B cell (primary cell): ENCODE data around the gene IFT52. TPM values are rescaled to one million over a fixed set of nuclear protein-coding genes. Genes with fewer than 3 reads are reported as not detected.

Experiments used
- ATAC-seq: fragments of 200-7000 bp; cut with Tn5 transposase; one replicate; pipeline ENCODE4 v1.10.0; 2021; ENCODE audit warnings: low read depth, mild to moderate bottlenecking, moderate number of reproducible peaks, moderate library complexity
- CTCF ChIA-PET: fragments of 350-600 bp; sonication (Branson Sonifier 250); formaldehyde crosslinking; loops from one replicate; lab custom pipeline; 2021; ENCODE audit warnings: antibody characterized with exemption, inconsistent platforms; lab: Charles Lee
- POLR2A ChIA-PET: fragments of 350-600 bp; sonication (Branson Sonifier 250); formaldehyde crosslinking; loops from one replicate; lab custom pipeline; 2021; ENCODE audit warnings: antibody characterized with exemption; lab: Charles Lee
- DNase-seq: peaks from one replicate; pipeline ENCODE4 v3.0.0; 2013
- H2AFZ ChIP-seq: 2 replicates; pipeline ENCODE4 v1.6.1; 2012; ENCODE audit warnings: mild to moderate bottlenecking, low read depth, low read length; ENCODE audit not compliant: insufficient read depth, poor library complexity, severe bottlenecking
- H3K27ac ChIP-seq, 2 donors: 1 replicate in 1 of 2; 2 replicates in 1 of 2; pipeline ENCODE4 v1.5.1; 2012 to 2013; ENCODE audit warnings: low read length in 2 of 2, mild to moderate bottlenecking in 2 of 2, moderate library complexity in 1 of 2
- H3K27me3 ChIP-seq, 4 experiments: fragments of 200-600 bp in 1 of 4; sonication (generic) in 1 of 4; replicated peaks in 1 of 4; 1 replicate in 2 of 4; 2 replicates in 2 of 4; pipeline versions ENCODE4 v1.6.1 to v1.7.0; 2013 to 2016; ENCODE audit warnings: low read length in 3 of 4, mild to moderate bottlenecking in 2 of 4, mixed read lengths in 1 of 4, moderate library complexity in 1 of 4; ENCODE audit not compliant: insufficient read depth in 4 of 4, control insufficient read depth in 3 of 4; ENCODE audit errors: control extremely low read depth in 1 of 4
- H3K36me3 ChIP-seq, 2 experiments: replicated peaks in 1 of 2; 1 replicate in 1 of 2; 2 replicates in 1 of 2; pipeline versions ENCODE4 v1.6.1 to v1.7.1; 2013; ENCODE audit warnings: low read length in 1 of 2; ENCODE audit not compliant: insufficient read depth in 2 of 2, control insufficient read depth in 1 of 2; ENCODE audit errors: control extremely low read depth in 1 of 2, extremely low read depth in 1 of 2
- H3K4me1 ChIP-seq, 2 donors: fragments of 200-600 bp in 1 of 2; sonication (generic) in 1 of 2; 1 replicate in 1 of 2; 2 replicates in 1 of 2; pipeline versions ENCODE4 v1.5.1 to v1.6.1; 2013 to 2017; ENCODE audit warnings: low read length in 2 of 2; ENCODE audit not compliant: control insufficient read depth in 2 of 2, insufficient read depth in 2 of 2
- H3K4me2 ChIP-seq: replicated peaks from 2 replicates; pipeline ENCODE3; 2012; ENCODE audit warnings: mild to moderate bottlenecking, low read depth, low read length; ENCODE audit not compliant: poor library complexity, severe bottlenecking
- H3K4me3 ChIP-seq, 5 experiments: fragments of 200-600 bp in 1 of 5; sonication (generic) in 1 of 5; 1 replicate in 3 of 5; 2 replicates in 2 of 5; pipeline versions ENCODE4 v1.5.1 to v1.7.0; 2011 to 2016; ENCODE audit warnings: low read length in 4 of 5, mild to moderate bottlenecking in 4 of 5, low read depth in 2 of 5, control low read depth in 1 of 5, moderate library complexity in 1 of 5; ENCODE audit not compliant: insufficient read depth in 1 of 5; ENCODE audit errors: control extremely low read depth in 1 of 5, extremely low read depth in 1 of 5
- H3K79me2 ChIP-seq: fragments of 200-600 bp; sonication (generic); one replicate; pipeline ENCODE4 v1.6.0; 2016; ENCODE audit warnings: low read length; ENCODE audit not compliant: control insufficient read depth, insufficient read depth
- H3K9ac ChIP-seq: fragments of 200-600 bp; sonication (generic); 2 replicates; pipeline ENCODE4 v1.6.1; 2017; ENCODE audit warnings: mild to moderate bottlenecking, low read length, moderate library complexity
- H3K9me3 ChIP-seq, 3 donors: one replicate each; pipeline versions ENCODE4 v1.6.1 to v1.7.1; 2013; ENCODE audit warnings: low read length in 2 of 3; ENCODE audit not compliant: control insufficient read depth in 2 of 3, insufficient read depth in 1 of 3; ENCODE audit errors: control extremely low read depth in 1 of 3
- H4K20me1 ChIP-seq: 2 replicates; pipeline ENCODE4 v1.6.0; 2012; ENCODE audit warnings: mild to moderate bottlenecking, low read length; ENCODE audit not compliant: insufficient read depth, control insufficient read depth, poor library complexity, severe bottlenecking
- H3K27ac Mint-ChIP-seq: one replicate; pipeline ENCODE4 v1.8.0; 2021; ENCODE audit warnings: mixed read lengths
- H3K27me3 Mint-ChIP-seq: one replicate; pipeline ENCODE4 v1.8.0; 2021; ENCODE audit warnings: mixed read lengths
- H3K4me1 Mint-ChIP-seq: one replicate; pipeline ENCODE4 v1.8.0; 2021; ENCODE audit warnings: mixed read lengths
- H3K4me3 Mint-ChIP-seq: one replicate; pipeline ENCODE4 v1.8.0; 2021; ENCODE audit warnings: mixed read lengths
- H3K9me3 Mint-ChIP-seq: one replicate; pipeline ENCODE4 v1.8.0; 2022; ENCODE audit warnings: mixed read lengths; ENCODE audit not compliant: insufficient read depth
- EZH2 ChIP-seq: IDR thresholded peaks from 2 replicates; pipeline ENCODE4 v1.6.1; 2012; ENCODE audit warnings: borderline replicate concordance, low read depth, mild to moderate bottlenecking, moderate library complexity, low read length; ENCODE audit not compliant: insufficient read depth, poor library complexity, severe bottlenecking
- WGBS: methylation state at CpG from one replicate; pipeline ENCODE4 v1.1.5; 2013; ENCODE audit warnings: missing lambda C conversion rate; ENCODE audit not compliant: insufficient coverage; 5-methylcytosine and 5-hydroxymethylcytosine counted together
- intact Hi-C: fragments of 100-400 bp; cut with micrococcal nuclease; formaldehyde crosslinking; loops from one replicate; pipeline ENCODE4 v1.10.0; 2022
- polyA plus RNA-seq: library from polyadenylated mRNA; depleted of rRNA; stranded (reverse); fragments of >200 nt; gene quantifications from 2 replicates; pipeline ENCODE4 v1.2.3, GENCODE V29; 2012
- total RNA-seq, 2 donors: library from RNA; stranded (reverse); fragments of 120-200 nt in 1 of 2; gene quantifications; 1 replicate in 1 of 2; 2 replicates in 1 of 2; pipeline versions ENCODE4 v1.2.3 to v1.2.4, GENCODE V29; 2013 to 2022
- TF ChIP-seq, protein P1 (sequence below): fragments of 200-600 bp; IDR thresholded peaks from one replicate; pipeline ENCODE4 v1.8.0; 2022; ENCODE audit warnings: antibody characterized with exemption, mild to moderate bottlenecking

The IFT52 gene
- total and polyA plus RNA-seq, 2 donors (not counting 1 experiment from before 2014, with no cell fraction given): 16.7 to 18.4 TPM

DNA sequence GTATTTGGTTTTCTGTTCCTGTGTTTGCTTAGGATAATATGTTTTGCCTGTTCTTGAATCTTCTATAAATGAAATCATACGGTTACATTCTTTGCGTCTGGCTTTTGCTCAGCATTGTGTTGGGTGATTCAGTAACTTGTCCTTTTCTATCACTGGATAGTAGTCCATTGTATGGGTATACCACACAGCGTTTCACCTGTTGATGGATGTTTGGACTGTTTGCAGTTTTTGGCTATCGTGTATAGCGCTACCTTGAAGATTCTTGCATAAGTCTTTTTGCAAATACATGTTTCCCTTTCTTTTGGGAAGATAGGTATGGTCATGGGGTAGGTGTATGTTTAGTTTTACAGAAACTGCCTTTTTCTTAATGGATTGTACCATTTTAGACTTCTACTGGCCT lies 85.6 kb downstream of the IFT52 start:
- no peak overlapping the region for H3K4me3 Mint-ChIP-seq
- H3K9me3 Mint-ChIP-seq: no peaks in the 10 kb centered on the region
- H3K9me3 ChIP-seq: peaks cover 0 to 5% (median 0%) of the 10 kb centered on the region in 3 donors
- H3K4me1 Mint-ChIP-seq: peaks cover 39% of the 10 kb centered on the region
- no peak overlapping the region for H3K4me2 ChIP-seq
- no peak overlapping the region for H2AFZ ChIP-seq
- H3K27ac ChIP-seq: no peak overlapping the region
- H3K4me3 ChIP-seq: no peak overlapping the region
- CTCF ChIA-PET: no interaction called here
- WGBS: 92% methylated on average over 2 of the region's 5 CpGs
- peaks cover 34% of the 10 kb centered on the region for H3K79me2 ChIP-seq
- H3K27ac Mint-ChIP-seq: peak overlapping the region; percentile 51
- intact Hi-C loops: no loop called here
- ATAC-seq (no peak), DNase-seq (no peak)
- TF ChIP-seq, protein P1, sequence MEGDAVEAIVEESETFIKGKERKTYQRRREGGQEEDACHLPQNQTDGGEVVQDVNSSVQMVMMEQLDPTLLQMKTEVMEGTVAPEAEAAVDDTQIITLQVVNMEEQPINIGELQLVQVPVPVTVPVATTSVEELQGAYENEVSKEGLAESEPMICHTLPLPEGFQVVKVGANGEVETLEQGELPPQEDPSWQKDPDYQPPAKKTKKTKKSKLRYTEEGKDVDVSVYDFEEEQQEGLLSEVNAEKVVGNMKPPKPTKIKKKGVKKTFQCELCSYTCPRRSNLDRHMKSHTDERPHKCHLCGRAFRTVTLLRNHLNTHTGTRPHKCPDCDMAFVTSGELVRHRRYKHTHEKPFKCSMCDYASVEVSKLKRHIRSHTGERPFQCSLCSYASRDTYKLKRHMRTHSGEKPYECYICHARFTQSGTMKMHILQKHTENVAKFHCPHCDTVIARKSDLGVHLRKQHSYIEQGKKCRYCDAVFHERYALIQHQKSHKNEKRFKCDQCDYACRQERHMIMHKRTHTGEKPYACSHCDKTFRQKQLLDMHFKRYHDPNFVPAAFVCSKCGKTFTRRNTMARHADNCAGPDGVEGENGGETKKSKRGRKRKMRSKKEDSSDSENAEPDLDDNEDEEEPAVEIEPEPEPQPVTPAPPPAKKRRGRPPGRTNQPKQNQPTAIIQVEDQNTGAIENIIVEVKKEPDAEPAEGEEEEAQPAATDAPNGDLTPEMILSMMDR: no peak
- TF ChIP-seq EZH2: no peak
- H3K36me3 ChIP-seq: peaks cover 4 to 18% of the 10 kb centered on the region in 2 experiments
- POLR2A ChIA-PET: no interaction called here
- no peaks in the 10 kb centered on the region for H3K27me3 Mint-ChIP-seq
- H3K27me3 ChIP-seq: no peaks in the 10 kb centered on the region
- H3K4me1 ChIP-seq: peaks cover 20 to 31% of the 10 kb centered on the region in 2 donors
- no peaks in the 10 kb centered on the region for H4K20me1 ChIP-seq
- H3K9ac ChIP-seq: no peak overlapping the region

DNA sequence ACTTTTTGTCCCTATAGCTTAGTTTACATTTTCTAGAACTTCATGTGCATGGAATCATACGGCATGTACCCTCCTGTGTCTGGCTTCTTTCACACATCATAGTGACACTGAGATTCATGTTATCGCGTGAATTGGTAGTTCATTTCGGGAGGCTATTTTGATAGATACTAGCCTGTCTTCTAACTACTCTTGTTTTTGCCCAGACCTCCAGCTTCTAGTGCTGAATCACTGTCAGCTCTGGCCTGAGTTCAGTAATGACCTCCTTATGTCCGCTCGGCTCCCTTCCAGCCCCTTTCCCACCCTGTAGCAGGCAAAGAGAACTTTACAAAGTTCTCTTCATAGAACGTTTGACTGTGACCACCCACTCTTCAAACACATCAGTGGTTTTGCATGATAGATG lies 90.2 kb downstream of the IFT52 start:
- Histone ChIP-seq H3K27ac (peak overlapping the region; percentile 98 to 99), H3K4me2 (peak overlapping the region; percentile 85), H4K20me1 (no peaks in the 10 kb centered on the region), H3K4me1 (peaks cover 38 to 60% of the 10 kb centered on the region in 2 donors), H3K27me3 (no peaks in the 10 kb centered on the region), H2AFZ (peak overlapping the region; percentile 58), H3K9ac (peak overlapping the region; percentile 67), H3K36me3 (peaks cover 0 to 6% of the 10 kb centered on the region in 2 experiments), H3K79me2 (peaks cover 26% of the 10 kb centered on the region), H3K9me3 (peaks cover 0 to 7% (median 0%) of the 10 kb centered on the region in 3 donors), H3K4me3 (peak overlapping the region in 3 of 5 experiments; percentile 35 to 68 (median 46))
- POLR2A ChIA-PET: interaction anchor here (1.9 to 4.0 kb wide), 4 partner anchors 10 to 90 kb away, joined by 4 to 67 read pairs (median 12); partner anchors contain the start of genes IFT52 and MYBL2
- no peak for TF ChIP-seq EZH2
- TF ChIP-seq, protein P1: no peak
- Mint-ChIP-seq H3K27ac (peak overlapping the region; percentile 97), H3K4me3 (peak overlapping the region; percentile 70), H3K4me1 (peaks cover 55% of the 10 kb centered on the region), H3K27me3 (no peaks in the 10 kb centered on the region), H3K9me3 (no peaks in the 10 kb centered on the region)
- DNase-seq (no peak), ATAC-seq (no peak)
- intact Hi-C loops: no loop called here
- CTCF ChIA-PET: interaction anchor here (0.8 to 6.6 kb wide), 11 partner anchors 8 to 143 kb away, joined by 3 to 50 read pairs (median 5); partner anchors contain the start of gene IFT52
- 78% methylated on average over 4 of the region's 7 CpGs for WGBS
